ENCODE measurements around the gene TDRD10.

DNA sequence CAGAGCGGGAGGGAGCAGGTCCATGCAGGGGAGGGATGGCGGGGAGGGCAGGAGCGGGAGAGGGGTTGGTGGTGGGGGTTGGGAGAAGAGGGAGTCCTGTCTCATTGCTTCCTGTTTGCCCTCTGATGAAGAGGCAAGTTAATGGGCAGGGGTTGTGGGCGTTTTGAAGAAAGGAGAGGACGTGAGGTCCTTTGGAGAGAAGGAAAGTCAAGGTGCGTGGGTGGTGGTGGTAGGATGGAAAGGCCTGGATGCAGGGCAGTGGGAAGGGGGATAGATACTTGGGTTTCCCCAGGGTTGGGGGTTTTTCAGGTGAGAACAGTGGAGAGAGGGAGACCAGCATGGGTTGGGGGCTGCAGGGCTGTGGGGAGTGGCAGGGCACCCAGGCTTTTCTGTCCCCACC is 39.2 kb downstream of the TDRD10 start:
- TF ChIP-seq, protein P1, sequence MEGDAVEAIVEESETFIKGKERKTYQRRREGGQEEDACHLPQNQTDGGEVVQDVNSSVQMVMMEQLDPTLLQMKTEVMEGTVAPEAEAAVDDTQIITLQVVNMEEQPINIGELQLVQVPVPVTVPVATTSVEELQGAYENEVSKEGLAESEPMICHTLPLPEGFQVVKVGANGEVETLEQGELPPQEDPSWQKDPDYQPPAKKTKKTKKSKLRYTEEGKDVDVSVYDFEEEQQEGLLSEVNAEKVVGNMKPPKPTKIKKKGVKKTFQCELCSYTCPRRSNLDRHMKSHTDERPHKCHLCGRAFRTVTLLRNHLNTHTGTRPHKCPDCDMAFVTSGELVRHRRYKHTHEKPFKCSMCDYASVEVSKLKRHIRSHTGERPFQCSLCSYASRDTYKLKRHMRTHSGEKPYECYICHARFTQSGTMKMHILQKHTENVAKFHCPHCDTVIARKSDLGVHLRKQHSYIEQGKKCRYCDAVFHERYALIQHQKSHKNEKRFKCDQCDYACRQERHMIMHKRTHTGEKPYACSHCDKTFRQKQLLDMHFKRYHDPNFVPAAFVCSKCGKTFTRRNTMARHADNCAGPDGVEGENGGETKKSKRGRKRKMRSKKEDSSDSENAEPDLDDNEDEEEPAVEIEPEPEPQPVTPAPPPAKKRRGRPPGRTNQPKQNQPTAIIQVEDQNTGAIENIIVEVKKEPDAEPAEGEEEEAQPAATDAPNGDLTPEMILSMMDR (IDR thresholded peaks at IDR 0.05), result no peak
- TF ChIP-seq POLR2AphosphoS5 (IDR thresholded peaks at IDR 0.05), result no peak
- no peak for TF ChIP-seq POLR2A (IDR thresholded peaks at IDR 0.05; ENCODE audit: low read depth)

Data from esophagus muscularis mucosa (tissue), 3 donors.